IMR-90 (cell line): ENCODE results near the gene ITGB5. TPM values are rescaled to one million over a fixed set of nuclear protein-coding genes. Genes with fewer than 3 reads are reported as not detected.

Experiments used
- ATAC-seq: fragments of 200-7000 bp; cut with Tn5 transposase; 2 replicates; pipeline ENCODE4 v1.9.1; 2020; ENCODE audit warnings: low read depth, mild to moderate bottlenecking, moderate library complexity
- BruUV-seq: library from RNA; stranded (reverse); fragments of 400-500 nt; replicated peaks from 2 replicates; lab custom pipeline; 2021; lab: Mats Ljungman, UMichigan
- CTCF ChIA-PET: fragments of 300-600 bp; formaldehyde crosslinking; extraction: SDS; loops from one replicate; lab custom pipeline; 2021; ENCODE audit warnings: antibody characterized with exemption; lab: Yijun Ruan, JAX
- POLR2A ChIA-PET: fragments of 300-600 bp; sonication (Branson Sonifier 250); formaldehyde crosslinking; loops from one replicate; lab custom pipeline; 2022; ENCODE audit warnings: antibody characterized with exemption; ENCODE audit not compliant: unreplicated experiment; lab: Charles Lee
- DNase-seq: peaks from one replicate; pipeline ENCODE4 v3.0.0; 2013
- H2AFZ ChIP-seq: replicated peaks from 2 replicates; pipeline ENCODE3; 2013; ENCODE audit warnings: low read length, mild to moderate bottlenecking; ENCODE audit not compliant: poor library complexity
- H2AK5ac ChIP-seq: 2 replicates; pipeline ENCODE4 v1.6.1; 2013; ENCODE audit warnings: low read depth, low read length, inconsistent platforms
- H2AK9ac ChIP-seq: replicated peaks from 2 replicates; pipeline ENCODE3; 2013; ENCODE audit warnings: mild to moderate bottlenecking, low read depth, low read length, moderate library complexity; ENCODE audit not compliant: poor library complexity
- H2BK120ac ChIP-seq: 2 replicates; pipeline ENCODE4 v1.6.1; 2013; ENCODE audit warnings: low read depth, low read length, inconsistent platforms
- H2BK15ac ChIP-seq: 3 replicates; pipeline ENCODE4 v1.6.1; 2013; ENCODE audit warnings: low read depth, low read length, inconsistent platforms
- H2BK20ac ChIP-seq: 2 replicates; pipeline ENCODE4 v1.6.1; 2013; ENCODE audit warnings: low read depth, mild to moderate bottlenecking, inconsistent platforms, low read length, moderate library complexity
- H2BK5ac ChIP-seq: 2 replicates; pipeline ENCODE4 v1.6.1; 2013; ENCODE audit warnings: mild to moderate bottlenecking, low read depth, low read length, inconsistent platforms; ENCODE audit not compliant: poor library complexity, severe bottlenecking
- H3K14ac ChIP-seq: replicated peaks from 2 replicates; pipeline ENCODE4 v1.6.1; 2013; ENCODE audit warnings: low read depth, low read length, inconsistent platforms
- H3K18ac ChIP-seq: 2 replicates; pipeline ENCODE4 v1.6.1; 2013; ENCODE audit warnings: low read depth, low read length, control low read depth
- H3K23ac ChIP-seq: 2 replicates; pipeline ENCODE4 v1.6.1; 2013; ENCODE audit warnings: low read depth, low read length, inconsistent platforms
- H3K27ac ChIP-seq: 2 replicates; pipeline ENCODE4 v1.5.1; 2013; ENCODE audit warnings: mild to moderate bottlenecking, control low read depth, low read length; ENCODE audit not compliant: insufficient read depth
- H3K27me3 ChIP-seq: 2 replicates; pipeline ENCODE4 v1.6.1; 2013; ENCODE audit warnings: low read length; ENCODE audit not compliant: control insufficient read depth, insufficient read depth
- H3K36me3 ChIP-seq: 2 replicates; pipeline ENCODE4 v1.6.1; 2013; ENCODE audit warnings: low read length, mixed read lengths; ENCODE audit not compliant: control insufficient read depth, insufficient read depth
- H3K4ac ChIP-seq: 2 replicates; pipeline ENCODE4 v1.6.1; 2013; ENCODE audit warnings: low read depth, low read length, inconsistent platforms
- H3K4me1 ChIP-seq: 2 replicates; pipeline ENCODE4 v1.6.1; 2013; ENCODE audit warnings: low read length, mixed read lengths; ENCODE audit not compliant: control insufficient read depth, insufficient read depth
- H3K4me2 ChIP-seq: 2 replicates; pipeline ENCODE4 v1.6.1; 2013; ENCODE audit warnings: low read depth, mild to moderate bottlenecking, control low read depth, low read length, moderate library complexity
- H3K4me3 ChIP-seq: 2 replicates; pipeline ENCODE4 v1.5.1; 2013; ENCODE audit warnings: low read depth, mild to moderate bottlenecking, control low read depth, low read length, moderate library complexity; ENCODE audit not compliant: insufficient read depth
- H3K56ac ChIP-seq: 2 replicates; pipeline ENCODE4 v1.6.1; 2013; ENCODE audit warnings: low read length, inconsistent platforms; ENCODE audit not compliant: insufficient read depth; ENCODE audit errors: extremely low read depth
- H3K79me1 ChIP-seq, 2 experiments: 2 replicates each; pipeline ENCODE4 v1.6.1; 2013; ENCODE audit warnings: low read length in 2 of 2, inconsistent platforms in 1 of 2, low read depth in 1 of 2
- H3K9ac ChIP-seq: 2 replicates; pipeline ENCODE4 v1.6.1; 2013; ENCODE audit warnings: low read depth, low read length, control low read depth
- H3K9me1 ChIP-seq: 2 replicates; pipeline ENCODE4 v1.6.1; 2013; ENCODE audit warnings: low read length, inconsistent platforms; ENCODE audit not compliant: insufficient read depth
- H3K9me3 ChIP-seq: 2 replicates; pipeline ENCODE4 v1.6.1; 2013; ENCODE audit warnings: low read length; ENCODE audit not compliant: control insufficient read depth, insufficient read depth
- H4K20me1 ChIP-seq: 2 replicates; pipeline ENCODE4 v1.6.1; 2013; ENCODE audit warnings: low read length, inconsistent platforms; ENCODE audit not compliant: insufficient read depth
- H4K5ac ChIP-seq: 2 replicates; pipeline ENCODE4 v1.6.1; 2013; ENCODE audit warnings: mild to moderate bottlenecking, low read depth, low read length, control low read depth
- H4K8ac ChIP-seq, 2 experiments: 2 replicates each; pipeline ENCODE4 v1.6.1; 2013; ENCODE audit warnings: low read depth in 2 of 2, low read length in 2 of 2, control low read depth in 1 of 2, inconsistent platforms in 1 of 2
- H4K91ac ChIP-seq: 2 replicates; pipeline ENCODE4 v1.6.1; 2013; ENCODE audit warnings: low read depth, low read length, inconsistent platforms; ENCODE audit not compliant: insufficient read depth
- FOS ChIP-seq: fragments of 150-350 bp; IDR thresholded peaks from 2 replicates; pipeline ENCODE4 v1.6.1; 2016; ENCODE audit warnings: low read depth, low read length
- MAFK ChIP-seq: IDR thresholded peaks from 2 replicates; pipeline ENCODE4 v1.6.1; 2012; ENCODE audit warnings: low read depth, low read length, improper control_type of control experiment
- MAZ ChIP-seq: IDR thresholded peaks from 2 replicates; pipeline ENCODE4 v1.6.1; 2012; ENCODE audit warnings: low read depth, mild to moderate bottlenecking, low read length, improper control_type of control experiment, moderate library complexity, borderline replicate concordance
- MXI1 ChIP-seq: IDR thresholded peaks from 2 replicates; pipeline ENCODE4 v1.6.1; 2012; ENCODE audit warnings: low read depth, mild to moderate bottlenecking, low read length, moderate library complexity, borderline replicate concordance
- NFE2L2 ChIP-seq: fragments of 150-350 bp; IDR thresholded peaks from 2 replicates; pipeline ENCODE4 v1.6.1; 2016; ENCODE audit warnings: low read depth, mild to moderate bottlenecking, low read length
- POLR2A ChIP-seq: IDR thresholded peaks from 2 replicates; pipeline ENCODE4 v1.6.1; 2012; ENCODE audit warnings: mild to moderate bottlenecking, low read depth, low read length
- RCOR1 ChIP-seq: IDR thresholded peaks from 2 replicates; pipeline ENCODE4 v1.6.1; 2012; ENCODE audit warnings: mild to moderate bottlenecking, low read length, improper control_type of control experiment; ENCODE audit not compliant: insufficient replicate concordance
- RFX5 ChIP-seq: IDR thresholded peaks from 2 replicates; pipeline ENCODE4 v1.8.0; 2012; ENCODE audit warnings: low read depth, mild to moderate bottlenecking, low read length, moderate library complexity
- SMC3 ChIP-seq: fragments of 150-350 bp; IDR thresholded peaks from 2 replicates; pipeline ENCODE4 v1.6.1; 2016; ENCODE audit warnings: low read depth, mild to moderate bottlenecking, antibody characterized with exemption, low read length, moderate library complexity
- WGBS, 2 experiments: methylation state at CpG; one replicate each; pipeline versions ENCODE4 v1.1.5 to v1.1.7; 2013; ENCODE audit warnings: missing lambda C conversion rate in 2 of 2; ENCODE audit not compliant: insufficient read length in 1 of 2; ENCODE audit errors: extremely low coverage in 2 of 2; 5-methylcytosine and 5-hydroxymethylcytosine counted together
- dilution Hi-C: fragments of 300-500 bp; cut with HindIII; formaldehyde crosslinking; loops from one replicate; pipeline ENCODE4 v1.14.3; 2018; ENCODE audit warnings: low sequenced_read_pairs; ENCODE audit not compliant: unreplicated experiment
- in situ Hi-C: fragments of 300-500 bp; cut with MboI; formaldehyde crosslinking; loops from 3 replicates; pipeline ENCODE4 v1.14.3; 2019; ENCODE audit warnings: low sequenced_read_pairs, inconsistent platforms, mixed read lengths
- intact Hi-C: fragments of 100-400 bp; cut with micrococcal nuclease; formaldehyde crosslinking; loops from 2 replicates; pipeline ENCODE4 v1.10.0; 2022
- polyA plus RNA-seq, 3 experiments: library from polyadenylated mRNA; depleted of rRNA; stranded (reverse); fragments of >200 nt; gene quantifications; 2 replicates each; pipeline ENCODE4 v1.2.3, GENCODE V29; 2012; ENCODE audit warnings: low replicate concordance in 1 of 3
- total RNA-seq: library from RNA; depleted of rRNA; stranded (reverse); fragments of >200 nt; gene quantifications from 2 replicates; pipeline ENCODE4 v1.2.3, GENCODE V29; 2012
- TF ChIP-seq, protein P1 (sequence below): conservative IDR thresholded peaks from 2 replicates; pipeline ENCODE4 v1.5.1; 2012; ENCODE audit warnings: mild to moderate bottlenecking, low read depth, low read length, improper control_type of control experiment
- TF ChIP-seq, protein P2 (sequence below): fragments of 150-350 bp; IDR thresholded peaks from 2 replicates; pipeline ENCODE4 v1.6.1; 2017; ENCODE audit warnings: mild to moderate bottlenecking, antibody characterized with exemption, low read length, low read depth

ITGB5 gene
- total and polyA plus RNA-seq, 2 of the 4 experiments (the other 2 are of a cell fraction): 85.0 to 101 TPM

DNA sequence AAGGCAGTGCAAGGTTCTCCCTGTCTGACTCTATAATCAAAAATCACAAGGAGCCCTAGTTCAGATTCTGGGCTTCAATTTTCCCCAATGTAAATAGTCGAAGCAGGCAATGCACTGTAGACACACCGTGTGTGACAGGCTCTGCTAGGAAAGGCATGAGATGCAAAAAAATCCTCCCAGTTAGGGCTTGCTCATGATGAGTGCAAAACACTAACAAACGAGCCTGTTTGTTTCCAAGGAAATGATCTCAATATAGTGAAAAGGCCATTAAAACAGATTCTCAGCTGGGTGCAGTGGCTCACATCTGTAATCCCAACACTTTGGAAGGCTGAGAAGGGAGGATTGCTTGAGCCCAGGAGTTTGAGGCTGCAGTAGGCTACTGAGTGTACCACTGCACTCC, 101.2 kb downstream of the ITGB5 start:
- Histone ChIP-seq H2BK20ac (no peak overlapping the region), H2AK5ac (no peak overlapping the region), H2AFZ (no peak overlapping the region), H3K4me2 (no peak overlapping the region), H3K14ac (no peak overlapping the region), H2BK5ac (no peak overlapping the region), H2BK120ac (no peak overlapping the region), H3K36me3 (peaks cover 4% of the 10 kb centered on the region; the same call in 1 of the 2 replicates), H3K9ac (no peak overlapping the region), H3K56ac (no peak overlapping the region), H3K23ac (no peak overlapping the region), H4K8ac (no peak overlapping the region), H3K27ac (no peak overlapping the region), H3K18ac (no peak overlapping the region), H3K27me3 (no peaks in the 10 kb centered on the region), H3K9me3 (no peaks in the 10 kb centered on the region), H2BK15ac (no peak overlapping the region), H3K4ac (no peak overlapping the region), H3K4me3 (no peak overlapping the region), H3K4me1 (peaks cover 15% of the 10 kb centered on the region), H3K79me1 (peaks cover 8 to 74% of the 10 kb centered on the region in 2 experiments; a peak in 3 of 4 replicates), H4K91ac (no peak overlapping the region), H4K5ac (no peak overlapping the region), H4K20me1 (peaks cover 11% of the 10 kb centered on the region; the same call in 1 of the 2 replicates), H3K9me1 (peaks cover 20% of the 10 kb centered on the region), H2AK9ac (no peak overlapping the region)
- no TSS peak for BruUV-seq
- intact Hi-C loops: loop anchor here (1.0 kb wide), 2 partner anchors 99 to 115 kb away; no protein-coding TSS in a partner anchor
- in situ Hi-C loops: no loop called here
- ChIA-PET CTCF (interaction anchor here (0.6 to 2.4 kb wide), 7 partner anchors 11 to 802 kb away, joined by 3 to 13 read pairs (median 3); no protein-coding TSS in a partner anchor), POLR2A (no interaction called here)
- 60% methylated on average over 1 of the region's 3 CpGs; no CpG with 5 or more reads in 1 of the 2 experiments for WGBS, 2 experiments
- TF ChIP-seq MAFK: no peak
- TF ChIP-seq, protein P1, sequence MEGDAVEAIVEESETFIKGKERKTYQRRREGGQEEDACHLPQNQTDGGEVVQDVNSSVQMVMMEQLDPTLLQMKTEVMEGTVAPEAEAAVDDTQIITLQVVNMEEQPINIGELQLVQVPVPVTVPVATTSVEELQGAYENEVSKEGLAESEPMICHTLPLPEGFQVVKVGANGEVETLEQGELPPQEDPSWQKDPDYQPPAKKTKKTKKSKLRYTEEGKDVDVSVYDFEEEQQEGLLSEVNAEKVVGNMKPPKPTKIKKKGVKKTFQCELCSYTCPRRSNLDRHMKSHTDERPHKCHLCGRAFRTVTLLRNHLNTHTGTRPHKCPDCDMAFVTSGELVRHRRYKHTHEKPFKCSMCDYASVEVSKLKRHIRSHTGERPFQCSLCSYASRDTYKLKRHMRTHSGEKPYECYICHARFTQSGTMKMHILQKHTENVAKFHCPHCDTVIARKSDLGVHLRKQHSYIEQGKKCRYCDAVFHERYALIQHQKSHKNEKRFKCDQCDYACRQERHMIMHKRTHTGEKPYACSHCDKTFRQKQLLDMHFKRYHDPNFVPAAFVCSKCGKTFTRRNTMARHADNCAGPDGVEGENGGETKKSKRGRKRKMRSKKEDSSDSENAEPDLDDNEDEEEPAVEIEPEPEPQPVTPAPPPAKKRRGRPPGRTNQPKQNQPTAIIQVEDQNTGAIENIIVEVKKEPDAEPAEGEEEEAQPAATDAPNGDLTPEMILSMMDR: no peak
- TF ChIP-seq RCOR1: no peak
- TF ChIP-seq, protein P2, sequence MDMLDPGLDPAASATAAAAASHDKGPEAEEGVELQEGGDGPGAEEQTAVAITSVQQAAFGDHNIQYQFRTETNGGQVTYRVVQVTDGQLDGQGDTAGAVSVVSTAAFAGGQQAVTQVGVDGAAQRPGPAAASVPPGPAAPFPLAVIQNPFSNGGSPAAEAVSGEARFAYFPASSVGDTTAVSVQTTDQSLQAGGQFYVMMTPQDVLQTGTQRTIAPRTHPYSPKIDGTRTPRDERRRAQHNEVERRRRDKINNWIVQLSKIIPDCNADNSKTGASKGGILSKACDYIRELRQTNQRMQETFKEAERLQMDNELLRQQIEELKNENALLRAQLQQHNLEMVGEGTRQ: no peak
- TF ChIP-seq NFE2L2: no peak
- TF ChIP-seq SMC3: no peak
- no peak for TF ChIP-seq MXI1
- TF ChIP-seq MAZ: no peak
- no peak for TF ChIP-seq POLR2A
- no peak for TF ChIP-seq FOS
- TF ChIP-seq RFX5: no peak
- dilution Hi-C loops: no loop called here
- DNase-seq: peak; percentile 28
- ATAC-seq: no peak
